Choroid plexus epithelial cell (primary cell): ENCODE results near the gene FSD1.
A peak's percentile ranks its signal among the peaks of the same experiment; 100 is the strongest.
"Not testable (repeated sequence)": the region's sequence is repeated elsewhere in the genome, so short reads cannot be mapped to it uniquely, and the experiment has no call there.

ENCODE experiments used
- DNase-seq: peaks from one replicate; pipeline ENCODE4 v3.0.0-alpha.2; 2010; ENCODE audit warnings: low read depth
- H3K4me3 ChIP-seq: 2 replicates; pipeline ENCODE4 v1.5.1; 2011; ENCODE audit warnings: low read depth, mild to moderate bottlenecking, control low read depth, low read length, moderate library complexity
- TF ChIP-seq, protein P1 (sequence below): conservative IDR thresholded peaks from 2 replicates; pipeline ENCODE4 v1.5.1; 2011; ENCODE audit warnings: low read depth, mild to moderate bottlenecking, control low read depth, inconsistent platforms, low read length, moderate library complexity

Gene FSD1

DNA sequence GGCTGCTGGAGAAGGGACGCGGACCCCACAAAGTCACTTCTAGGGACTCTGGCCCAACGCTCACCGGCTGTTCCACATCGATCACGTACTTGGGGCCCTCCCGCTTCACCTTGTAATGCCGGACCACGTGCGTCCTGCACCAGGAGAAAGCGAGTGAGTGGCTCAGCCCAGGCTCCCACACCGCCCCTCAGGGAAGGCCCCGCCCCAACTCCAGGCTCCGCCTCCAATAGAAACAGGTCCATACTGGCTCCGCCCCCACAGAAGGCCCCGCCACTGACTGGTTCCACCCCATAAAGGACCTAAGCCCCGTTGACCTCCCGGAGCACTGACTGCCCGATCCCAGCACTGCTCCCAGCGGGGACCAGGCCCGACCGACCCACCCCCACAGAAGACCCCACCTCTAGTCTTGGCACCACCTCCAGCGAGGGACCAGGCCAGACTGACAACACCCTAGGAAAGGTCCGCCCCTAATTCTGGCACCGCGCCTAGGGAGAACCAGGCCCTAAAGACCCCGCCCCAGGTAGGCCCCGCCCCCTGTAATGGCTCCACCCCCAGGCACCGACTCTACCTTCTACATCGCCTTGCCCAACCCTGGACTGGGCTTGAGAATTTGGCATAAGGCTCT is 23.0 kb downstream of the FSD1 start:
- H3K4me3 ChIP-seq, result peak overlapping the region; percentile 47
- peak; percentile 78 for DNase-seq
- TF ChIP-seq, protein P1, sequence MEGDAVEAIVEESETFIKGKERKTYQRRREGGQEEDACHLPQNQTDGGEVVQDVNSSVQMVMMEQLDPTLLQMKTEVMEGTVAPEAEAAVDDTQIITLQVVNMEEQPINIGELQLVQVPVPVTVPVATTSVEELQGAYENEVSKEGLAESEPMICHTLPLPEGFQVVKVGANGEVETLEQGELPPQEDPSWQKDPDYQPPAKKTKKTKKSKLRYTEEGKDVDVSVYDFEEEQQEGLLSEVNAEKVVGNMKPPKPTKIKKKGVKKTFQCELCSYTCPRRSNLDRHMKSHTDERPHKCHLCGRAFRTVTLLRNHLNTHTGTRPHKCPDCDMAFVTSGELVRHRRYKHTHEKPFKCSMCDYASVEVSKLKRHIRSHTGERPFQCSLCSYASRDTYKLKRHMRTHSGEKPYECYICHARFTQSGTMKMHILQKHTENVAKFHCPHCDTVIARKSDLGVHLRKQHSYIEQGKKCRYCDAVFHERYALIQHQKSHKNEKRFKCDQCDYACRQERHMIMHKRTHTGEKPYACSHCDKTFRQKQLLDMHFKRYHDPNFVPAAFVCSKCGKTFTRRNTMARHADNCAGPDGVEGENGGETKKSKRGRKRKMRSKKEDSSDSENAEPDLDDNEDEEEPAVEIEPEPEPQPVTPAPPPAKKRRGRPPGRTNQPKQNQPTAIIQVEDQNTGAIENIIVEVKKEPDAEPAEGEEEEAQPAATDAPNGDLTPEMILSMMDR, result no peak

DNA sequence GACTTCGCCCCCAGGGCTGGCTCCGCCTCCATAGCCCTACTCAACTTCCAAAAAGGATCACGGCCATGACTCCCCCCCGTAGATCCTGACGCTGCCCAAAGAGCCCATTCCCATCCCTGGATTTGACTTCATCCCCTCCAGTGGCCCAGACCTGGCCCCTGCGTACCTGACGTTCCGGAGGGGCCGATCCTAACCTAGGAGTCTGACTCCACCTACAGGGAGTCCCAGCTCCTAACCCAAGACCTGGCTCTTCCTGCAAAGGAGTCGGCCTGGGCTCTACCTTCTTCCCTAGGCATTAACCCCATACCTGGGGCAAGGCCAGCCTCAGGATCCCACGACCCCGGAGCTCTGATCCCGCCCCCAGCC is 23.5 kb downstream of the FSD1 start:
- DNase-seq, result no peak
- TF ChIP-seq, protein P1, result peak; percentile 5
- H3K4me3 ChIP-seq, result peak overlapping the region; percentile 47

DNA sequence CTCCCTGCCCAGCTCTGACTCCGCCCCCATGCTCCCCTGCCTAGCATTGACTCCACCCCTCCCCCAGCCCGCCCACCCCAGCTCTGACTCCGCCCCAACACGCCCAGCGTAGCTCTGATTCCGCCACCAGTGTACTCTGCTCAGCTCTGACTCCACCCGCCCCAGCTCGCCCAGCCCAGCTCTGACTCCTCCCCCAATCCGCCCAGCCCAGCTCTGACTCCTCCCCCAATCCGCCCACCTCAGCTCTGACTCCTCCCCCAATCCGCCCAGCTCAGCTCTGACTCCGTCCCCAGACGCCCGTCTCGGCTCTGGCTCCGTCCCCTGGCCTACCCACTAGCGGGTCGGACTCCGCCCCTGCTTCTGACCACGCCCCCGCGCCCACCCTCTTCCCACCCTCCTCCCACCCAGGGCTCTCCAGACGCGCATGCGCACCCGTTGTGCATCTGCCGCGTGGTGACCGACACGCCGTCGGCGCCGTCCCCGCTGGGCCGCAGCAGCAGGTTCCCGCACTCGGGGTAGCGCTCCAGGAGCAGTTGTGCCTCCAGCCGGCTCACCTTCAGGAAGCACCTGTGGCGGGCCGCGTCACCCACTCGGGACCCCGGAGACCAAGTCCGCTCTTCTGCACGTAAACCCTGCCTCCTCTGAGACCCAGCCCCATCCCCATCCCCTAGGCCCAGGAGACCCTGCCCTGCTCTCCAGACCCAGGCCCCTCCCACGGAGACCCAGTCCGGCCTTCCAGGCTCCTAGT is 24.0 kb downstream of the FSD1 start:
- TF ChIP-seq, protein P1, result no peak
- peak overlapping the region; percentile 66 for H3K4me3 ChIP-seq
- peak; percentile 98 for DNase-seq

- DNase-seq, result not testable (repeated sequence)
- peak overlapping the region; percentile 66 for H3K4me3 ChIP-seq
Observed at GRCh38 chr19:4328991-4329681, 24.7 kb downstream of the FSD1 start.

GRCh38 chr19:4329858-4330257 is 25.5 kb downstream of the FSD1 start:
- H3K4me3 ChIP-seq, result no peak overlapping the region
- DNase-seq, result no peak
- TF ChIP-seq, protein P1, result no peak

DNA sequence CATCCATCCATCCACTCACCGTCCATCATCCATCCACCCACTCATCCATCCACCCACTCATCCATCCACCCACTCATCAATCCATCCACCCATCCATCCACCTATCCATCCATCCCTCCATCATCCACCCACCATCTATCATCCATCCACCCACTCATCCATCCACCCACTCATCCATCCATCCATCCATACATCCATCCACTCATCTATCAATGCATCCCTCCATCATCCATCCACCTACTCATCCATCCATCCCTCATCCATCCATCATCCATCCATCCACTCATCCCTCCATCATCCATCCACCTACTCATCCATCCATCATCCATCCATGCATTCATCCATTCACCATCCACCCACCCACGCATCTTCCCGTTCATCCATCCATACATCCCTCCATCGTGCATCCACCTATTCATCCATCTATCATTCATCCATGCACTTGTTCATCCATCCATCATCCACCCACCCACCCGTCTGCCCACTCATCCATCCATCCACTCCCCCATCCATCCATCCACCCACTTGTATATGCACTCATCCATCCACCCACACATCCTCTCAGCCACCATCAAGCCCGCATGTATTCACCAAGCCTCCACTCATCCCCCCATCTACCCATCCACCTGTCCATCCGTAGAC is 30.7 kb downstream of the FSD1 start:
- H3K4me3 ChIP-seq, result no peak overlapping the region
- DNase-seq, result no peak
- TF ChIP-seq, protein P1, result no peak

- peak overlapping the region; percentile 52 for H3K4me3 ChIP-seq
- peak; percentile 27 for DNase-seq
- TF ChIP-seq, protein P1, result no peak
Observed at GRCh38 chr19:4337906-4338440, 33.6 kb downstream of the FSD1 start.
